GM12878 (cell line): ENCODE results near the gene SEMA3A. TPM values are rescaled to one million over a fixed set of nuclear protein-coding genes. Genes with fewer than 3 reads are reported as not detected.

Experiments
- ASH2L ChIP-seq: fragments of 300-600, 200-600 bp; sonication (generic); IDR thresholded peaks from 2 replicates; pipeline ENCODE4 v1.6.1; 2017; ENCODE audit warnings: low read depth, mild to moderate bottlenecking, borderline replicate concordance
- ELK1 ChIP-seq: IDR thresholded peaks from 2 replicates; pipeline ENCODE4 v1.6.1; 2012; ENCODE audit warnings: low read depth, low read length, improper control_type of control experiment
- EZH2 ChIP-seq: IDR thresholded peaks from 2 replicates; pipeline ENCODE4 v1.6.1; 2012; ENCODE audit warnings: low read depth, mild to moderate bottlenecking, control low read depth, inconsistent platforms, low read length, borderline replicate concordance; ENCODE audit not compliant: control insufficient read depth
- FOXK2 ChIP-seq: fragments of 450-650 bp; IDR thresholded peaks from 2 replicates; pipeline ENCODE4 v1.6.1; 2017; ENCODE audit warnings: mild to moderate bottlenecking, moderate library complexity
- IRF5 ChIP-seq: fragments of 450-650 bp; IDR thresholded peaks from 2 replicates; pipeline ENCODE4 v1.6.1; 2017; ENCODE audit warnings: borderline replicate concordance
- MXI1 ChIP-seq: fragments of 150-350 bp; IDR thresholded peaks from 2 replicates; pipeline ENCODE4 v1.6.1; 2011; ENCODE audit warnings: low read depth, mild to moderate bottlenecking, inconsistent platforms, low read length, improper control_type of control experiment
- NBN ChIP-seq: fragments of 450-650 bp; IDR thresholded peaks from 2 replicates; pipeline ENCODE4 v1.6.1; 2016
- POLR2AphosphoS2 ChIP-seq: IDR thresholded peaks from 2 replicates; pipeline ENCODE4 v1.6.1; 2011; ENCODE audit warnings: low read depth, mild to moderate bottlenecking, low read length, improper control_type of control experiment, moderate library complexity
- ZBTB40 ChIP-seq: fragments of 450-650 bp; IDR thresholded peaks from 2 replicates; pipeline ENCODE4 v1.6.1; 2016; ENCODE audit warnings: mild to moderate bottlenecking, moderate library complexity, borderline replicate concordance
- ZSCAN29 ChIP-seq: fragments of 450-650 bp; IDR thresholded peaks from 2 replicates; pipeline ENCODE4 v1.6.1; 2017; ENCODE audit warnings: mild to moderate bottlenecking, moderate library complexity
- polyA plus RNA-seq, 11 experiments: library from polyadenylated mRNA; depleted of rRNA in 4 of 11; unstranded in 6 of 11; stranded (reverse) in 5 of 11; fragments of >200 nt; fragmentation: Nextera tagmentation in 4 of 11; fragmentation: Illumina TruSeq in 1 of 11; extraction: Ambion mirVana in 4 of 11; extraction: Trizol in 1 of 11; gene quantifications; 1 replicate in 1 of 11; 2 replicates in 10 of 11; pipeline versions ENCODE4 v1.2.1 to v1.2.3, GENCODE V29; 2011 to 2016; ENCODE audit warnings: inconsistent platforms in 2 of 11, missing spikeins in 2 of 11, low read depth in 1 of 11
- total RNA-seq, 4 experiments: library from RNA; depleted of rRNA in 3 of 4; stranded (reverse); fragments of >200 nt in 3 of 4; fragmentation: Illumina TruSeq in 1 of 4; extraction: Trizol in 1 of 4; gene quantifications; 2 replicates each; pipeline versions ENCODE4 v1.2.1 to v1.2.3, GENCODE V29; 2013 to 2021
- TF ChIP-seq, protein P1 (sequence below): IDR thresholded peaks from 2 replicates; pipeline ENCODE4 v1.6.1; 2012; ENCODE audit warnings: improper control_type of control experiment, low read depth, low read length; ENCODE audit not compliant: insufficient replicate concordance

The SEMA3A gene
- total and polyA plus RNA-seq, 10 of the 15 experiments (the other 5 are each of a cell fraction or from before 2014, with no cell fraction given), result 0.01 to 3.3 (median 0.24) TPM

- TF ChIP-seq ZBTB40, result no peak
- TF ChIP-seq IRF5, result no peak
- TF ChIP-seq FOXK2, result no peak
- no peak for TF ChIP-seq MXI1
- TF ChIP-seq, protein P1, sequence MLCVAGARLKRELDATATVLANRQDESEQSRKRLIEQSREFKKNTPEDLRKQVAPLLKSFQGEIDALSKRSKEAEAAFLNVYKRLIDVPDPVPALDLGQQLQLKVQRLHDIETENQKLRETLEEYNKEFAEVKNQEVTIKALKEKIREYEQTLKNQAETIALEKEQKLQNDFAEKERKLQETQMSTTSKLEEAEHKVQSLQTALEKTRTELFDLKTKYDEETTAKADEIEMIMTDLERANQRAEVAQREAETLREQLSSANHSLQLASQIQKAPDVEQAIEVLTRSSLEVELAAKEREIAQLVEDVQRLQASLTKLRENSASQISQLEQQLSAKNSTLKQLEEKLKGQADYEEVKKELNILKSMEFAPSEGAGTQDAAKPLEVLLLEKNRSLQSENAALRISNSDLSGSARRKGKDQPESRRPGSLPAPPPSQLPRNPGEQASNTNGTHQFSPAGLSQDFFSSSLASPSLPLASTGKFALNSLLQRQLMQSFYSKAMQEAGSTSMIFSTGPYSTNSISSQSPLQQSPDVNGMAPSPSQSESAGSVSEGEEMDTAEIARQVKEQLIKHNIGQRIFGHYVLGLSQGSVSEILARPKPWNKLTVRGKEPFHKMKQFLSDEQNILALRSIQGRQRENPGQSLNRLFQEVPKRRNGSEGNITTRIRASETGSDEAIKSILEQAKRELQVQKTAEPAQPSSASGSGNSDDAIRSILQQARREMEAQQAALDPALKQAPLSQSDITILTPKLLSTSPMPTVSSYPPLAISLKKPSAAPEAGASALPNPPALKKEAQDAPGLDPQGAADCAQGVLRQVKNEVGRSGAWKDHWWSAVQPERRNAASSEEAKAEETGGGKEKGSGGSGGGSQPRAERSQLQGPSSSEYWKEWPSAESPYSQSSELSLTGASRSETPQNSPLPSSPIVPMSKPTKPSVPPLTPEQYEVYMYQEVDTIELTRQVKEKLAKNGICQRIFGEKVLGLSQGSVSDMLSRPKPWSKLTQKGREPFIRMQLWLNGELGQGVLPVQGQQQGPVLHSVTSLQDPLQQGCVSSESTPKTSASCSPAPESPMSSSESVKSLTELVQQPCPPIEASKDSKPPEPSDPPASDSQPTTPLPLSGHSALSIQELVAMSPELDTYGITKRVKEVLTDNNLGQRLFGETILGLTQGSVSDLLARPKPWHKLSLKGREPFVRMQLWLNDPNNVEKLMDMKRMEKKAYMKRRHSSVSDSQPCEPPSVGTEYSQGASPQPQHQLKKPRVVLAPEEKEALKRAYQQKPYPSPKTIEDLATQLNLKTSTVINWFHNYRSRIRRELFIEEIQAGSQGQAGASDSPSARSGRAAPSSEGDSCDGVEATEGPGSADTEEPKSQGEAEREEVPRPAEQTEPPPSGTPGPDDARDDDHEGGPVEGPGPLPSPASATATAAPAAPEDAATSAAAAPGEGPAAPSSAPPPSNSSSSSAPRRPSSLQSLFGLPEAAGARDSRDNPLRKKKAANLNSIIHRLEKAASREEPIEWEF, result no peak
- no peak for TF ChIP-seq ZSCAN29
- TF ChIP-seq NBN, result no peak
- TF ChIP-seq POLR2AphosphoS2, result no peak
- TF ChIP-seq ELK1, result no peak
- TF ChIP-seq EZH2, result no peak
- TF ChIP-seq ASH2L, result no peak
Measured at GRCh38 chr7:84193747-84194146, 842 bp downstream of the SEMA3A start (continued).
